B cell (primary cell): ENCODE data around the gene DPP10. TPM values are rescaled to one million over a fixed set of nuclear protein-coding genes. Genes with fewer than 3 reads are reported as not detected.

Experiments
- ATAC-seq: fragments of 200-7000 bp; cut with Tn5 transposase; one replicate; pipeline ENCODE4 v1.10.0; 2021; ENCODE audit warnings: low read depth, mild to moderate bottlenecking, moderate number of reproducible peaks, moderate library complexity
- CTCF ChIA-PET: fragments of 350-600 bp; sonication (Branson Sonifier 250); formaldehyde crosslinking; loops from one replicate; lab custom pipeline; 2021; ENCODE audit warnings: antibody characterized with exemption, inconsistent platforms; lab: Charles Lee
- POLR2A ChIA-PET: fragments of 350-600 bp; sonication (Branson Sonifier 250); formaldehyde crosslinking; loops from one replicate; lab custom pipeline; 2021; ENCODE audit warnings: antibody characterized with exemption; lab: Charles Lee
- DNase-seq: peaks from one replicate; pipeline ENCODE4 v3.0.0; 2013
- H2AFZ ChIP-seq: 2 replicates; pipeline ENCODE4 v1.6.1; 2012; ENCODE audit warnings: mild to moderate bottlenecking, low read depth, low read length; ENCODE audit not compliant: insufficient read depth, poor library complexity, severe bottlenecking
- H3K27ac ChIP-seq, 2 donors: 1 replicate in 1 of 2; 2 replicates in 1 of 2; pipeline ENCODE4 v1.5.1; 2012 to 2013; ENCODE audit warnings: low read length in 2 of 2, mild to moderate bottlenecking in 2 of 2, moderate library complexity in 1 of 2
- H3K27me3 ChIP-seq, 4 experiments: fragments of 200-600 bp in 1 of 4; sonication (generic) in 1 of 4; replicated peaks in 1 of 4; 1 replicate in 2 of 4; 2 replicates in 2 of 4; pipeline versions ENCODE4 v1.6.1 to v1.7.0; 2013 to 2016; ENCODE audit warnings: low read length in 3 of 4, mild to moderate bottlenecking in 2 of 4, mixed read lengths in 1 of 4, moderate library complexity in 1 of 4; ENCODE audit not compliant: insufficient read depth in 4 of 4, control insufficient read depth in 3 of 4; ENCODE audit errors: control extremely low read depth in 1 of 4
- H3K36me3 ChIP-seq, 2 experiments: replicated peaks in 1 of 2; 1 replicate in 1 of 2; 2 replicates in 1 of 2; pipeline versions ENCODE4 v1.6.1 to v1.7.1; 2013; ENCODE audit warnings: low read length in 1 of 2; ENCODE audit not compliant: insufficient read depth in 2 of 2, control insufficient read depth in 1 of 2; ENCODE audit errors: control extremely low read depth in 1 of 2, extremely low read depth in 1 of 2
- H3K4me1 ChIP-seq, 2 donors: fragments of 200-600 bp in 1 of 2; sonication (generic) in 1 of 2; 1 replicate in 1 of 2; 2 replicates in 1 of 2; pipeline versions ENCODE4 v1.5.1 to v1.6.1; 2013 to 2017; ENCODE audit warnings: low read length in 2 of 2; ENCODE audit not compliant: control insufficient read depth in 2 of 2, insufficient read depth in 2 of 2
- H3K4me2 ChIP-seq: replicated peaks from 2 replicates; pipeline ENCODE3; 2012; ENCODE audit warnings: mild to moderate bottlenecking, low read depth, low read length; ENCODE audit not compliant: poor library complexity, severe bottlenecking
- H3K4me3 ChIP-seq, 5 experiments: fragments of 200-600 bp in 1 of 5; sonication (generic) in 1 of 5; 1 replicate in 3 of 5; 2 replicates in 2 of 5; pipeline versions ENCODE4 v1.5.1 to v1.7.0; 2011 to 2016; ENCODE audit warnings: low read length in 4 of 5, mild to moderate bottlenecking in 4 of 5, low read depth in 2 of 5, control low read depth in 1 of 5, moderate library complexity in 1 of 5; ENCODE audit not compliant: insufficient read depth in 1 of 5; ENCODE audit errors: control extremely low read depth in 1 of 5, extremely low read depth in 1 of 5
- H3K79me2 ChIP-seq: fragments of 200-600 bp; sonication (generic); one replicate; pipeline ENCODE4 v1.6.0; 2016; ENCODE audit warnings: low read length; ENCODE audit not compliant: control insufficient read depth, insufficient read depth
- H3K9ac ChIP-seq: fragments of 200-600 bp; sonication (generic); 2 replicates; pipeline ENCODE4 v1.6.1; 2017; ENCODE audit warnings: mild to moderate bottlenecking, low read length, moderate library complexity
- H3K9me3 ChIP-seq, 3 donors: one replicate each; pipeline versions ENCODE4 v1.6.1 to v1.7.1; 2013; ENCODE audit warnings: low read length in 2 of 3; ENCODE audit not compliant: control insufficient read depth in 2 of 3, insufficient read depth in 1 of 3; ENCODE audit errors: control extremely low read depth in 1 of 3
- H4K20me1 ChIP-seq: 2 replicates; pipeline ENCODE4 v1.6.0; 2012; ENCODE audit warnings: mild to moderate bottlenecking, low read length; ENCODE audit not compliant: insufficient read depth, control insufficient read depth, poor library complexity, severe bottlenecking
- H3K27ac Mint-ChIP-seq: one replicate; pipeline ENCODE4 v1.8.0; 2021; ENCODE audit warnings: mixed read lengths
- H3K27me3 Mint-ChIP-seq: one replicate; pipeline ENCODE4 v1.8.0; 2021; ENCODE audit warnings: mixed read lengths
- H3K4me1 Mint-ChIP-seq: one replicate; pipeline ENCODE4 v1.8.0; 2021; ENCODE audit warnings: mixed read lengths
- H3K4me3 Mint-ChIP-seq: one replicate; pipeline ENCODE4 v1.8.0; 2021; ENCODE audit warnings: mixed read lengths
- H3K9me3 Mint-ChIP-seq: one replicate; pipeline ENCODE4 v1.8.0; 2022; ENCODE audit warnings: mixed read lengths; ENCODE audit not compliant: insufficient read depth
- CTCF ChIP-seq: fragments of 200-600 bp; IDR thresholded peaks from one replicate; pipeline ENCODE4 v1.8.0; 2022; ENCODE audit warnings: antibody characterized with exemption, mild to moderate bottlenecking
- EZH2 ChIP-seq: IDR thresholded peaks from 2 replicates; pipeline ENCODE4 v1.6.1; 2012; ENCODE audit warnings: borderline replicate concordance, low read depth, mild to moderate bottlenecking, moderate library complexity, low read length; ENCODE audit not compliant: insufficient read depth, poor library complexity, severe bottlenecking
- WGBS: methylation state at CpG from one replicate; pipeline ENCODE4 v1.1.5; 2013; ENCODE audit warnings: missing lambda C conversion rate; ENCODE audit not compliant: insufficient coverage; 5-methylcytosine and 5-hydroxymethylcytosine counted together
- intact Hi-C: fragments of 100-400 bp; cut with micrococcal nuclease; formaldehyde crosslinking; loops from one replicate; pipeline ENCODE4 v1.10.0; 2022
- polyA plus RNA-seq: library from polyadenylated mRNA; depleted of rRNA; stranded (reverse); fragments of >200 nt; gene quantifications from 2 replicates; pipeline ENCODE4 v1.2.3, GENCODE V29; 2012
- total RNA-seq, 2 donors: library from RNA; stranded (reverse); fragments of 120-200 nt in 1 of 2; gene quantifications; 1 replicate in 1 of 2; 2 replicates in 1 of 2; pipeline versions ENCODE4 v1.2.3 to v1.2.4, GENCODE V29; 2013 to 2022

The DPP10 gene
- total and polyA plus RNA-seq, 2 donors (not counting 1 experiment from before 2014, with no cell fraction given) = not detected

GRCh38 chr2:115738111-115738510 lies 1295.7 kb downstream of the DPP10 start:
- Histone ChIP-seq H3K9me3 (no peaks in the 10 kb centered on the region), H3K27me3 (no peaks in the 10 kb centered on the region), H2AFZ (no peak overlapping the region), H3K4me3 (no peak overlapping the region), H3K79me2 (no peaks in the 10 kb centered on the region), H3K27ac (no peak overlapping the region), H3K9ac (no peak overlapping the region), H3K4me2 (no peak overlapping the region), H3K36me3 (no peaks in the 10 kb centered on the region), H3K4me1 (no peaks in the 10 kb centered on the region), H4K20me1 (no peaks in the 10 kb centered on the region)
- no peak overlapping the region for H3K27ac Mint-ChIP-seq
- no peaks in the 10 kb centered on the region for H3K27me3 Mint-ChIP-seq
- POLR2A ChIA-PET = no interaction called here
- CTCF ChIA-PET = no interaction called here
- no peak overlapping the region for H3K4me3 Mint-ChIP-seq
- intact Hi-C loops = no loop called here
- peaks cover 3% of the 10 kb centered on the region for H3K9me3 Mint-ChIP-seq
- TF ChIP-seq EZH2 (no peak), CTCF (no peak)
- WGBS = 93% methylated on average over 3 of the region's 5 CpGs
- ATAC-seq (no peak), DNase-seq (no peak)
- H3K4me1 Mint-ChIP-seq = no peaks in the 10 kb centered on the region

GRCh38 chr2:115739574-115739973 lies 1297.1 kb downstream of the DPP10 start:
- H3K79me2 ChIP-seq = no peaks in the 10 kb centered on the region
- H3K27ac ChIP-seq = no peak overlapping the region
- Mint-ChIP-seq H3K4me3 (no peak overlapping the region), H3K9me3 (peaks cover 3% of the 10 kb centered on the region), H3K27me3 (no peaks in the 10 kb centered on the region), H3K27ac (no peak overlapping the region), H3K4me1 (no peaks in the 10 kb centered on the region)
- TF ChIP-seq EZH2 = no peak
- no peak for TF ChIP-seq CTCF
- WGBS = 83% methylated on average over 2 of the region's 4 CpGs
- intact Hi-C loops = no loop called here
- DNase-seq (no peak), ATAC-seq (no peak)
- ChIA-PET CTCF (no interaction called here), POLR2A (no interaction called here)
- no peak overlapping the region for H3K9ac ChIP-seq
- H4K20me1 ChIP-seq = no peaks in the 10 kb centered on the region
- H3K36me3 ChIP-seq = no peaks in the 10 kb centered on the region
- no peaks in the 10 kb centered on the region for H3K4me1 ChIP-seq
- H2AFZ ChIP-seq = no peak overlapping the region
- H3K27me3 ChIP-seq = no peaks in the 10 kb centered on the region
- no peak overlapping the region for H3K4me2 ChIP-seq
- H3K9me3 ChIP-seq = no peaks in the 10 kb centered on the region
- no peak overlapping the region for H3K4me3 ChIP-seq
